OCI-LY7 (cell line): Measurements from ENCODE around the gene SETBP1. TPM values are rescaled to one million over a fixed set of nuclear protein-coding genes. Genes with fewer than 3 reads are reported as not detected.

Experiments used
- BruUV-seq: library from RNA; stranded (reverse); fragments of 400-500 nt; replicated peaks from 2 replicates; lab custom pipeline; 2021; lab: Mats Ljungman, UMichigan
- CTCF ChIA-PET: fragments of 300-600 bp; sonication (Branson Sonifier 250); formaldehyde crosslinking; loops from one replicate; lab custom pipeline; 2022; ENCODE audit warnings: antibody characterized with exemption; ENCODE audit not compliant: unreplicated experiment; lab: Charles Lee
- POLR2A ChIA-PET: fragments of 300-600 bp; sonication (Branson Sonifier 250); formaldehyde crosslinking; loops from one replicate; lab custom pipeline; 2022; ENCODE audit warnings: antibody characterized with exemption; lab: Charles Lee
- DNase-seq: peaks from one replicate; pipeline ENCODE4 v3.0.0-alpha.2; 2015; ENCODE audit warnings: low spot score
- H2AFZ ChIP-seq: fragments of 200-600 bp; sonication (generic), shearing (Covaris generic); 2 replicates; pipeline ENCODE4 v1.6.1; 2014; ENCODE audit warnings: mild to moderate bottlenecking, antibody characterized with exemption, low read length, moderate library complexity
- H3K27ac ChIP-seq: fragments of 200-600 bp; sonication (generic); 2 replicates; pipeline ENCODE4 v1.5.1; 2014; ENCODE audit warnings: mixed run types, low read depth, mild to moderate bottlenecking, moderate library complexity, low read length, inconsistent platforms; ENCODE audit not compliant: poor library complexity, severe bottlenecking
- H3K36me3 ChIP-seq: fragments of 200-600 bp; sonication (generic); 2 replicates; pipeline ENCODE4 v1.6.1; 2014; ENCODE audit warnings: mild to moderate bottlenecking, antibody characterized with exemption, low read length, moderate library complexity, mixed read lengths; ENCODE audit not compliant: insufficient read depth
- H3K4me1 ChIP-seq: fragments of 200-600 bp; sonication (generic); 2 replicates; pipeline ENCODE4 v1.5.1; 2014; ENCODE audit warnings: mild to moderate bottlenecking, low read length; ENCODE audit not compliant: insufficient read depth, poor library complexity, severe bottlenecking
- H3K4me2 ChIP-seq: fragments of 200-600 bp; sonication (generic); 2 replicates; pipeline ENCODE4 v1.6.1; 2014; ENCODE audit warnings: mild to moderate bottlenecking, low read length
- H3K4me3 ChIP-seq: fragments of 200-600 bp; sonication (generic); 2 replicates; pipeline ENCODE4 v1.5.1; 2014; ENCODE audit warnings: mild to moderate bottlenecking, low read depth, low read length; ENCODE audit not compliant: poor library complexity, severe bottlenecking
- H3K79me2 ChIP-seq: fragments of 200-600 bp; sonication (generic); 2 replicates; pipeline ENCODE4 v1.6.1; 2016; ENCODE audit warnings: low read depth, mild to moderate bottlenecking, low read length, moderate library complexity, mixed read lengths; ENCODE audit not compliant: insufficient read depth
- H3K9me2 ChIP-seq: fragments of 200-600 bp; sonication (generic); 2 replicates; pipeline ENCODE4 v1.6.1; 2016; ENCODE audit warnings: mild to moderate bottlenecking, low read length, mixed read lengths; ENCODE audit not compliant: insufficient read depth
- H3K9me3 ChIP-seq: fragments of 200-600 bp; sonication (generic); 2 replicates; pipeline ENCODE4 v1.6.1; 2014; ENCODE audit warnings: mild to moderate bottlenecking, mixed run types, low read length, mixed read lengths
- H4K20me1 ChIP-seq: fragments of 200-600 bp; sonication (generic); 2 replicates; pipeline ENCODE4 v1.6.1; 2014; ENCODE audit warnings: mild to moderate bottlenecking, antibody characterized with exemption, low read length, moderate library complexity, mixed read lengths; ENCODE audit not compliant: insufficient read depth
- EZH2phosphoT487 ChIP-seq: fragments of 200-600 bp; sonication (generic); IDR thresholded peaks from 2 replicates; pipeline ENCODE4 v1.6.1; 2018; ENCODE audit warnings: low read depth, borderline replicate concordance, mild to moderate bottlenecking, mixed run types, antibody characterized with exemption, low read length, moderate library complexity, mixed read lengths
- intact Hi-C: fragments of 100-400 bp; cut with micrococcal nuclease; formaldehyde crosslinking; loops from one replicate; pipeline ENCODE4 v1.10.0; 2022; ENCODE audit not compliant: unreplicated experiment
- microRNA-seq: library from miRNA; unstranded; fragments of <30 nt; microRNA quantifications from one replicate; pipeline ENCODE4 v1.2.0, GENCODE V29; 2022; ENCODE audit warnings: borderline replicate concordance
- small RNA-seq: library from RNA; depleted of rRNA; stranded (forward); fragments of <200 nt; gene quantifications from one replicate; pipeline ENCODE3, GENCODE V24; 2014
- total RNA-seq, 2 experiments: library from RNA; depleted of rRNA in 1 of 2; stranded (reverse); fragments of >200 nt in 1 of 2; shearing (Covaris generic) in 1 of 2; gene quantifications; 2 replicates each; pipeline ENCODE4 v1.2.3, GENCODE V29; 2014 to 2022
- TF ChIP-seq, protein P1 (sequence below): fragments of 200-600 bp; sonication (generic); conservative IDR thresholded peaks from 2 replicates; pipeline ENCODE4 v1.5.1; 2014; ENCODE audit warnings: mild to moderate bottlenecking, antibody characterized with exemption, low read length, moderate library complexity, mixed read lengths

Gene SETBP1
- total RNA-seq, 2 experiments from 2014 or later = 2.6 to 9.1 TPM

DNA sequence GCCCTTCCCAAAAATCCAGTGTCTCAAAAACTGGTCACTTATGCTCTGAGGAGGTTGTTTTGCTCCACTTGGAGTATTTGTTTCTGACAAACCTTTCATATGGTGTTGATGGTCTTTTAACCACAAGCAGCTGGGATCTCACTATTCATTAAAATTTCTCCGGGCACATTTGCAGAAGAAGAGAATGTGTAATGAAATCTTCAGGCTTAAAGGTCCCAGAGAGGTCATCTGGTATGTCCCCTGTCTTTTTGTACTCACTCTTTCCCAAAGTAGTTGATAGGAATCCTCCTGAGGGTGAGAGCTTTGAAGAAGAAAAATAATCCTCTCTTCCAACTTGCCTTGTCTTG, 430.8 kb downstream of the SETBP1 start:
- no peaks in the 10 kb centered on the region for H4K20me1 ChIP-seq
- intact Hi-C loops = no loop called here
- no peak overlapping the region for H3K27ac ChIP-seq
- TF ChIP-seq, protein P1, sequence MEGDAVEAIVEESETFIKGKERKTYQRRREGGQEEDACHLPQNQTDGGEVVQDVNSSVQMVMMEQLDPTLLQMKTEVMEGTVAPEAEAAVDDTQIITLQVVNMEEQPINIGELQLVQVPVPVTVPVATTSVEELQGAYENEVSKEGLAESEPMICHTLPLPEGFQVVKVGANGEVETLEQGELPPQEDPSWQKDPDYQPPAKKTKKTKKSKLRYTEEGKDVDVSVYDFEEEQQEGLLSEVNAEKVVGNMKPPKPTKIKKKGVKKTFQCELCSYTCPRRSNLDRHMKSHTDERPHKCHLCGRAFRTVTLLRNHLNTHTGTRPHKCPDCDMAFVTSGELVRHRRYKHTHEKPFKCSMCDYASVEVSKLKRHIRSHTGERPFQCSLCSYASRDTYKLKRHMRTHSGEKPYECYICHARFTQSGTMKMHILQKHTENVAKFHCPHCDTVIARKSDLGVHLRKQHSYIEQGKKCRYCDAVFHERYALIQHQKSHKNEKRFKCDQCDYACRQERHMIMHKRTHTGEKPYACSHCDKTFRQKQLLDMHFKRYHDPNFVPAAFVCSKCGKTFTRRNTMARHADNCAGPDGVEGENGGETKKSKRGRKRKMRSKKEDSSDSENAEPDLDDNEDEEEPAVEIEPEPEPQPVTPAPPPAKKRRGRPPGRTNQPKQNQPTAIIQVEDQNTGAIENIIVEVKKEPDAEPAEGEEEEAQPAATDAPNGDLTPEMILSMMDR = no peak
- TF ChIP-seq EZH2phosphoT487 = no peak
- peaks cover 9% of the 10 kb centered on the region for H3K4me1 ChIP-seq
- no peak overlapping the region for H3K4me2 ChIP-seq
- DNase-seq = no peak
- no peak overlapping the region for H3K4me3 ChIP-seq
- no TSS peak for BruUV-seq
- no peaks in the 10 kb centered on the region for H3K79me2 ChIP-seq
- no peaks in the 10 kb centered on the region for H3K9me3 ChIP-seq
- no peak overlapping the region for H2AFZ ChIP-seq
- no peaks in the 10 kb centered on the region for H3K9me2 ChIP-seq
- no peaks in the 10 kb centered on the region for H3K36me3 ChIP-seq
- ChIA-PET POLR2A (no interaction called here), CTCF (no interaction called here)

GRCh38 chr18:45112682-45113081, 432.0 kb downstream of the SETBP1 start:
- CTCF ChIA-PET = no interaction called here
- intact Hi-C loops = no loop called here

GRCh38 chr18:45116116-45116515, 435.4 kb downstream of the SETBP1 start:
- CTCF ChIA-PET = no interaction called here
- Histone ChIP-seq H3K27ac (no peak overlapping the region), H3K36me3 (no peaks in the 10 kb centered on the region), H3K4me2 (no peak overlapping the region), H3K9me2 (no peaks in the 10 kb centered on the region), H3K4me1 (no peaks in the 10 kb centered on the region), H3K79me2 (no peaks in the 10 kb centered on the region), H4K20me1 (no peaks in the 10 kb centered on the region), H3K4me3 (no peak overlapping the region), H3K9me3 (no peaks in the 10 kb centered on the region), H2AFZ (no peak overlapping the region)
- intact Hi-C loops = no loop called here
- no TSS peak for BruUV-seq
- DNase-seq = no peak
- no peak for TF ChIP-seq EZH2phosphoT487
- TF ChIP-seq, protein P1 = no peak
- POLR2A ChIA-PET = no interaction called here

More at GRCh38 chr18:45112682-45113081, 432.0 kb downstream of the SETBP1 start:
- no peaks in the 10 kb centered on the region for H3K9me3 ChIP-seq
- H2AFZ ChIP-seq = no peak overlapping the region
- BruUV-seq = no TSS peak
- POLR2A ChIA-PET = no interaction called here
- no peaks in the 10 kb centered on the region for H3K36me3 ChIP-seq
- H3K27ac ChIP-seq = no peak overlapping the region
- no peaks in the 10 kb centered on the region for H4K20me1 ChIP-seq
- no peaks in the 10 kb centered on the region for H3K79me2 ChIP-seq
- H3K4me3 ChIP-seq = no peak overlapping the region
- no peak for TF ChIP-seq EZH2phosphoT487
- TF ChIP-seq, protein P1 = no peak
- no peaks in the 10 kb centered on the region for H3K4me1 ChIP-seq
- no peak for DNase-seq
- no peaks in the 10 kb centered on the region for H3K9me2 ChIP-seq
- no peak overlapping the region for H3K4me2 ChIP-seq

Small RNA genes within 50 kb of the gene (microRNA-seq; reads per million reads assigned to microRNA genes)
- gene MIR4319 = not detected

Small RNA genes within 50 kb of the gene (small RNA-seq; reads per million reads assigned to genes)
- gene MIR4319 = not detected
